Esophagus muscularis mucosa (tissue), 4 donors: Measurements from ENCODE around the gene ZC3H7A. TPM values are rescaled to one million over a fixed set of nuclear protein-coding genes. Genes with fewer than 3 reads are reported as not detected.

Source experiments
- DNase-seq: peaks from one replicate; pipeline ENCODE4 v3.0.0-alpha.2; 2017; ENCODE audit errors: extremely low spot score
- H3K27ac ChIP-seq, 4 donors: fragments of 200-600 bp; sonication (generic); replicated peaks in 1 of 4; 1 replicate in 3 of 4; 2 replicates in 1 of 4; pipeline ENCODE4 v1.5.1; 2016 to 2019; ENCODE audit warnings: mild to moderate bottlenecking in 1 of 4
- H3K27me3 ChIP-seq, 4 donors: fragments of 200-600 bp; sonication (generic); one replicate each; pipeline versions ENCODE4 v1.5.1 to v1.6.0; 2016 to 2019
- H3K36me3 ChIP-seq, 4 donors: fragments of 200-600 bp; sonication (generic); one replicate each; pipeline ENCODE4 v1.5.1; 2016 to 2019
- H3K4me1 ChIP-seq, 4 donors: fragments of 200-600 bp; sonication (generic); one replicate each; pipeline ENCODE4 v1.5.1; 2016 to 2019
- H3K4me3 ChIP-seq, 4 donors: fragments of 200-600 bp; sonication (generic); 1 replicate in 2 of 4; 2 replicates in 2 of 4; pipeline ENCODE4 v1.5.1; 2016 to 2019; ENCODE audit warnings: mild to moderate bottlenecking in 4 of 4, moderate library complexity in 1 of 4
- H3K9me3 ChIP-seq, 4 donors: fragments of 200-600 bp; sonication (generic); 1 replicate in 3 of 4; 2 replicates in 1 of 4; pipeline ENCODE4 v1.5.1; 2016 to 2019
- CTCF ChIP-seq, 3 experiments: fragments of 200-600 bp in 2 of 3; fragments of 450-650 bp in 1 of 3; sonication (generic) in 2 of 3; IDR thresholded peaks; one replicate each; pipeline ENCODE4 v1.5.1; 2017 to 2019; ENCODE audit warnings: antibody characterized with exemption in 3 of 3, mild to moderate bottlenecking in 2 of 3, moderate library complexity in 1 of 3
- EP300 ChIP-seq: sonication (generic); formaldehyde crosslinking; IDR thresholded peaks from one replicate; pipeline ENCODE4 v1.6.1; 2017; ENCODE audit warnings: antibody characterized with exemption
- POLR2A ChIP-seq: fragments of 450-650 bp; IDR thresholded peaks from one replicate; pipeline ENCODE4 v1.6.1; 2017; ENCODE audit warnings: antibody characterized with exemption, moderate library complexity, mild to moderate bottlenecking, low read depth
- POLR2AphosphoS5 ChIP-seq, 2 donors: sonication (generic); formaldehyde crosslinking; IDR thresholded peaks; one replicate each; pipeline ENCODE4 v1.6.1; 2017; ENCODE audit warnings: antibody characterized with exemption in 2 of 2
- whole genome bisulfite sequencing: methylation state at CpG from one replicate; pipeline ENCODE4 v1.1.5; 2018; 5-methylcytosine and 5-hydroxymethylcytosine counted together
- intact Hi-C: fragments of 100-400 bp; cut with DNase I; formaldehyde crosslinking; loops from one replicate; pipeline ENCODE4 v1.15.1; 2023
- total RNA-seq, 4 donors: library from RNA; depleted of rRNA; stranded (reverse); fragments of >200 nt; gene quantifications; one replicate each; pipeline versions ENCODE4 v1.1.0 to v1.2.1, GENCODE V29; 2016

ZC3H7A gene
- total RNA-seq, 4 donors from 2014 or later = 51.1 to 61.0 (median 61.0) TPM

GRCh38 chr16:11735787-11736186 is 61.3 kb downstream of the ZC3H7A start:
- Histone ChIP-seq H3K4me1 (peaks cover 49 to 78% (median 76%) of the 10 kb centered on the region in 4 donors), H3K9me3 (no peaks in the 10 kb centered on the region), H3K27me3 (no peaks in the 10 kb centered on the region), H3K27ac (peak overlapping the region; percentile 3 to 50 (median 28)), H3K4me3 (no peak overlapping the region), H3K36me3 (peaks cover 30 to 63% (median 47%) of the 10 kb centered on the region in 4 donors)
- TF ChIP-seq POLR2A (no peak), POLR2AphosphoS5 (IDR thresholded peaks at IDR 0.05) (no peak), CTCF (IDR thresholded peaks at IDR 0.05) (no peak), EP300 (no peak)
- WGBS = 84% methylated on average over 6 of the region's 8 CpGs
- DNase-seq = no peak
- intact Hi-C loops = loop anchor here (10.0 kb wide), 1 partner anchor 61 kb away; no protein-coding TSS in a partner anchor

GRCh38 chr16:11734653-11735043 is 62.4 kb downstream of the ZC3H7A start:
- H3K4me1 ChIP-seq = peaks cover 43 to 71% (median 69%) of the 10 kb centered on the region in 4 donors
- peak overlapping the region; percentile 11 to 46 (median 32) for H3K27ac ChIP-seq
- no peak for TF ChIP-seq POLR2AphosphoS5 (IDR thresholded peaks at IDR 0.05)
- no peak for TF ChIP-seq CTCF (IDR thresholded peaks at IDR 0.05)
- TF ChIP-seq EP300 = no peak
- no peak for TF ChIP-seq POLR2A
- peaks cover 30 to 74% (median 51%) of the 10 kb centered on the region in 4 donors for H3K36me3 ChIP-seq
- H3K27me3 ChIP-seq = no peaks in the 10 kb centered on the region
- no peak for DNase-seq
- intact Hi-C loops = loop anchor here (10.0 kb wide), 1 partner anchor 60 kb away; no protein-coding TSS in a partner anchor
- H3K4me3 ChIP-seq = no peak overlapping the region
- 44% methylated on average over 6 of the region's 6 CpGs for WGBS
- no peaks in the 10 kb centered on the region for H3K9me3 ChIP-seq

- 36% methylated on average over 3 of the region's 3 CpGs for WGBS
- TF ChIP-seq EP300 (no peak), POLR2AphosphoS5 (IDR thresholded peaks at IDR 0.05) (no peak), CTCF (IDR thresholded peaks at IDR 0.05) (no peak), POLR2A (no peak)
- Histone ChIP-seq H3K27ac (peak overlapping the region; percentile 11 to 46 (median 32)), H3K4me3 (no peak overlapping the region), H3K36me3 (peaks cover 30 to 79% (median 54%) of the 10 kb centered on the region in 4 donors), H3K9me3 (no peaks in the 10 kb centered on the region), H3K4me1 (peaks cover 43 to 66% (median 64%) of the 10 kb centered on the region in 4 donors), H3K27me3 (no peaks in the 10 kb centered on the region)
- intact Hi-C loops = loop anchor here (10.0 kb wide), 1 partner anchor 59 kb away; no protein-coding TSS in a partner anchor
- DNase-seq = no peak
Observed at GRCh38 chr16:11734025-11734652, 62.9 kb downstream of the ZC3H7A start.

GRCh38 chr16:11731222-11731621 is 65.8 kb downstream of the ZC3H7A start:
- peaks cover 30 to 93% (median 60%) of the 10 kb centered on the region in 4 donors for H3K36me3 ChIP-seq
- H3K4me1 ChIP-seq = peaks cover 35 to 40% (median 37%) of the 10 kb centered on the region in 4 donors
- no peaks in the 10 kb centered on the region for H3K9me3 ChIP-seq
- no peaks in the 10 kb centered on the region for H3K27me3 ChIP-seq
- H3K4me3 ChIP-seq = no peak overlapping the region
- TF ChIP-seq POLR2AphosphoS5 (IDR thresholded peaks at IDR 0.05) (no peak), POLR2A (no peak), EP300 (no peak), CTCF (IDR thresholded peaks at IDR 0.05) (no peak)
- no peak overlapping the region for H3K27ac ChIP-seq
- intact Hi-C loops = loop anchor here (10.0 kb wide), 1 partner anchor 56 kb away; no protein-coding TSS in a partner anchor
- 71% methylated on average over 3 of the region's 3 CpGs for WGBS
- DNase-seq = no peak
